ENCODE data around the gene FEM1C.

DNA sequence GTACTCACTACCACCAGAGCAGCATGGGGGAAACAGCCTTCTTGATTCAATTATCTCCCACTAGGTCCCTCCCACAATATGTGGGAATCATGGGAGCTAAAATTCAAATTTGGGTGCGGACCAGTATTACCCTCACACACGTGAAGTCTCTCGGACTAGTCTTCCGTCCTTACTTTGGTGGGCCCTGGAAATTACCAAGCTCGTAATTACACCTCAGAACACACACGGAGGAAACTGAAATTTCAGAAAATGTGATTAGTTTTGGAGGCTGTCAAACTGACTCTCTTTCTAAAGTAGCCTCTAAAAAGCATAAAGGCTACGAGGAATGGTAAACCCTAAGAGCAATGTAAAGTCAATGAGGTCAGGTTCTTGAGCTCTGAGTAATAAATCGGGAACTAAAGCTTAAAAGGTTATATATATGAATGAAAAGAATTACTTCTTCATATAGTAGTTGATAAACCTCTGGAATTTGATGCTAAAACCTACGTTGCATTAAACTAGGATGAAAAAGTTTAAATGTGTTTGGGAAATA is 842 bp upstream of the FEM1C start:
- TF ChIP-seq CTCF (IDR thresholded peaks at IDR 0.05; ENCODE audit: low read depth, low read length) (no peak), EZH2phosphoT487 (IDR thresholded peaks at IDR 0.05; ENCODE audit: low read depth) (no peak)

Measured in OCI-LY3 (cell line).